Keratinocyte (primary cell): ENCODE data around the gene OPN1SW. TPM values are rescaled to one million over a fixed set of nuclear protein-coding genes. Genes with fewer than 3 reads are reported as not detected.

Experiments
- DNase-seq: peaks from one replicate; pipeline ENCODE4 v3.0.0-alpha.2; 2011; ENCODE audit warnings: low read depth, missing footprints, low spot score
- FAIRE-seq: peaks from 2 replicates; lab custom pipeline; 2011; peaks lifted over from hg19 to GRCh38; lab: Jason Lieb, UNC
- H2AFZ ChIP-seq: 2 replicates; pipeline ENCODE4 v1.6.0; 2012; ENCODE audit warnings: low read length, control low read depth, inconsistent platforms; ENCODE audit not compliant: control insufficient read depth
- H3K27ac ChIP-seq: 2 replicates; pipeline ENCODE4 v1.5.1; 2011; ENCODE audit warnings: low read length; ENCODE audit not compliant: control insufficient read depth, insufficient read depth
- H3K27me3 ChIP-seq: 3 replicates; pipeline ENCODE4 v1.6.0; 2011; ENCODE audit warnings: low read length; ENCODE audit not compliant: control insufficient read depth, insufficient read depth; ENCODE audit errors: extremely low read depth
- H3K36me3 ChIP-seq, 2 experiments: 2 replicates in 1 of 2; 3 replicates in 1 of 2; pipeline ENCODE4 v1.5.1; 2011; ENCODE audit warnings: low read length in 2 of 2, mild to moderate bottlenecking in 1 of 2; ENCODE audit not compliant: control insufficient read depth in 2 of 2, insufficient read depth in 2 of 2; ENCODE audit errors: extremely low read depth in 1 of 2
- H3K4me1 ChIP-seq: 3 replicates; pipeline ENCODE4 v1.5.1; 2011; ENCODE audit warnings: low read length; ENCODE audit not compliant: control insufficient read depth, insufficient read depth; ENCODE audit errors: extremely low read depth
- H3K4me2 ChIP-seq: 3 replicates; pipeline ENCODE4 v1.6.0; 2011; ENCODE audit warnings: low read depth, low read length; ENCODE audit not compliant: control insufficient read depth, insufficient read depth; ENCODE audit errors: extremely low read depth
- H3K4me3 ChIP-seq, 3 experiments: fragments of 200-600 bp in 1 of 3; sonication (generic) in 1 of 3; 2 replicates in 2 of 3; 3 replicates in 1 of 3; pipeline ENCODE4 v1.5.1; 2011 to 2016; ENCODE audit warnings: low read length in 3 of 3, mild to moderate bottlenecking in 3 of 3, control low read depth in 2 of 3, inconsistent platforms in 1 of 3, low read depth in 1 of 3, mixed read lengths in 1 of 3, mixed run types in 1 of 3, moderate library complexity in 1 of 3; ENCODE audit not compliant: control insufficient read depth in 2 of 3, insufficient read depth in 2 of 3; ENCODE audit errors: extremely low read depth in 1 of 3
- H3K79me2 ChIP-seq: 2 replicates; pipeline ENCODE4 v1.6.0; 2012; ENCODE audit warnings: low read length; ENCODE audit not compliant: control insufficient read depth, insufficient read depth
- H3K9ac ChIP-seq: 3 replicates; pipeline ENCODE4 v1.6.0; 2011; ENCODE audit warnings: low read length; ENCODE audit not compliant: control insufficient read depth, insufficient read depth; ENCODE audit errors: extremely low read depth
- H3K9me1 ChIP-seq: 3 replicates; pipeline ENCODE4 v1.6.0; 2011; ENCODE audit warnings: low read length; ENCODE audit not compliant: control insufficient read depth, insufficient read depth; ENCODE audit errors: extremely low read depth
- H3K9me3 ChIP-seq: 2 replicates; pipeline ENCODE4 v1.5.1; 2012; ENCODE audit warnings: low read depth, low read length; ENCODE audit not compliant: control insufficient read depth
- H4K20me1 ChIP-seq: 3 replicates; pipeline ENCODE4 v1.6.0; 2011; ENCODE audit warnings: low read length; ENCODE audit not compliant: control insufficient read depth, insufficient read depth; ENCODE audit errors: extremely low read depth
- CTCF ChIP-seq, 3 experiments: IDR thresholded peaks in 1 of 3; conservative IDR thresholded peaks in 1 of 3; optimal IDR thresholded peaks in 1 of 3; 2 replicates in 2 of 3; 3 replicates in 1 of 3; pipeline versions ENCODE3 to v1.5.1; 2011; ENCODE audit warnings: low read length in 3 of 3, mild to moderate bottlenecking in 3 of 3, moderate library complexity in 2 of 3, control low read depth in 1 of 3, inconsistent platforms in 1 of 3; ENCODE audit not compliant: insufficient read depth in 2 of 3; ENCODE audit errors: extremely low read depth in 1 of 3
- EZH2 ChIP-seq: IDR thresholded peaks from one replicate; pipeline ENCODE4 v1.6.1; 2012; ENCODE audit warnings: inconsistent platforms, mild to moderate bottlenecking, low read length, moderate library complexity
- dilution Hi-C: fragments of 300-500 bp; cut with MboI; formaldehyde crosslinking; loops from one replicate; pipeline ENCODE4 v1.7.0; 2020; ENCODE audit warnings: low sequenced_read_pairs; ENCODE audit not compliant: extremely low pct_ligation_motif_present
- polyA plus RNA-seq, 5 experiments: library from polyadenylated mRNA; depleted of rRNA in 3 of 5; stranded (reverse) in 3 of 5; stranded (forward) in 1 of 5; unstranded in 1 of 5; fragments of >200 nt; gene quantifications; 1 replicate in 1 of 5; 2 replicates in 3 of 5; 3 replicates in 1 of 5; pipeline versions ENCODE4 v1.2.1 to v1.2.3, GENCODE V29; 2011 to 2012; ENCODE audit warnings: missing spikeins in 2 of 5, low read depth in 1 of 5, low replicate concordance in 1 of 5

OPN1SW gene
- polyA plus RNA-seq, 1 donor (not counting 4 experiments of a cell fraction or from before 2014, with no cell fraction given) = not detected

GRCh38 chr7:128777156-128778123 lies 1.8 kb upstream of the OPN1SW start:
- Histone ChIP-seq H3K4me1 (no peaks in the 10 kb centered on the region), H3K4me3 (no peak overlapping the region), H3K9me1 (no peaks in the 10 kb centered on the region), H3K27ac (no peak overlapping the region), H3K36me3 (peaks cover 2 to 4% of the 10 kb centered on the region in 2 experiments), H2AFZ (no peak overlapping the region), H3K4me2 (no peak overlapping the region), H3K27me3 (no peaks in the 10 kb centered on the region), H3K79me2 (no peaks in the 10 kb centered on the region), H3K9me3 (no peaks in the 10 kb centered on the region), H4K20me1 (no peaks in the 10 kb centered on the region), H3K9ac (no peak overlapping the region)
- no peak for TF ChIP-seq CTCF (optimal IDR thresholded peaks at IDR 0.05 in 1 of 3, IDR thresholded peaks at IDR 0.05 in 1 of 3, conservative IDR thresholded peaks at IDR 0.05 in 1 of 3; ENCODE audit: extremely low read depth in 1 of 3, insufficient read depth in 2 of 3, low read length in 3 of 3)
- no peak for TF ChIP-seq EZH2
- FAIRE-seq (no peak), DNase-seq (no peak)
- dilution Hi-C loops = no loop called here

- Histone ChIP-seq H3K4me1 (no peaks in the 10 kb centered on the region), H2AFZ (no peak overlapping the region), H3K9ac (no peak overlapping the region), H3K27me3 (no peaks in the 10 kb centered on the region), H3K79me2 (no peaks in the 10 kb centered on the region), H3K9me1 (no peaks in the 10 kb centered on the region), H3K4me3 (no peak overlapping the region), H3K4me2 (no peak overlapping the region), H4K20me1 (no peaks in the 10 kb centered on the region), H3K27ac (no peak overlapping the region), H3K9me3 (no peaks in the 10 kb centered on the region), H3K36me3 (peaks cover 8 to 10% of the 10 kb centered on the region in 2 experiments)
- DNase-seq = no peak
- no peak for FAIRE-seq
- TF ChIP-seq CTCF (optimal IDR thresholded peaks at IDR 0.05 in 1 of 3, IDR thresholded peaks at IDR 0.05 in 1 of 3, conservative IDR thresholded peaks at IDR 0.05 in 1 of 3; ENCODE audit: extremely low read depth in 1 of 3, insufficient read depth in 2 of 3, low read length in 3 of 3) (no peak), EZH2 (no peak)
- dilution Hi-C loops = no loop called here
Observed at GRCh38 chr7:128774921-128775320, 673 bp downstream of the OPN1SW start.
